ENCODE data around the gene SPX.

GRCh38 chr12:21558100-21558679, 32.1 kb downstream of the SPX start:
- TF ChIP-seq CTCF (conservative IDR thresholded peaks at IDR 0.05; ENCODE audit: low read depth, low read length) (no peak), POLR2A (IDR thresholded peaks at IDR 0.05; ENCODE audit: low read depth, low read length) (no peak), CEBPB (IDR thresholded peaks at IDR 0.05; ENCODE audit: low read depth, low read length) (no peak), RAD21 (IDR thresholded peaks at IDR 0.05; ENCODE audit: low read length) (no peak), MXI1 (IDR thresholded peaks at IDR 0.05; ENCODE audit: borderline replicate concordance, low read depth, low read length) (no peak)
